Body of pancreas (tissue), 4 donors: ENCODE measurements around the gene TRIM61.
"Not testable (repeated sequence)": the region's sequence is repeated elsewhere in the genome, so short reads cannot be mapped to it uniquely, and the experiment has no call there.

Experiments used
- CTCF ChIP-seq, 7 experiments: fragments of 450-650 bp in 4 of 7; fragments of 200-600 bp in 3 of 7; sonication (generic) in 3 of 7; IDR thresholded peaks; one replicate each; pipeline ENCODE4 v1.5.1; 2016 to 2019; ENCODE audit warnings: antibody characterized with exemption in 7 of 7
- POLR2A ChIP-seq, 3 donors: fragments of 450-650 bp; IDR thresholded peaks; one replicate each; pipeline ENCODE4 v1.6.1; 2016; ENCODE audit warnings: antibody characterized with exemption in 3 of 3, mild to moderate bottlenecking in 2 of 3

DNA sequence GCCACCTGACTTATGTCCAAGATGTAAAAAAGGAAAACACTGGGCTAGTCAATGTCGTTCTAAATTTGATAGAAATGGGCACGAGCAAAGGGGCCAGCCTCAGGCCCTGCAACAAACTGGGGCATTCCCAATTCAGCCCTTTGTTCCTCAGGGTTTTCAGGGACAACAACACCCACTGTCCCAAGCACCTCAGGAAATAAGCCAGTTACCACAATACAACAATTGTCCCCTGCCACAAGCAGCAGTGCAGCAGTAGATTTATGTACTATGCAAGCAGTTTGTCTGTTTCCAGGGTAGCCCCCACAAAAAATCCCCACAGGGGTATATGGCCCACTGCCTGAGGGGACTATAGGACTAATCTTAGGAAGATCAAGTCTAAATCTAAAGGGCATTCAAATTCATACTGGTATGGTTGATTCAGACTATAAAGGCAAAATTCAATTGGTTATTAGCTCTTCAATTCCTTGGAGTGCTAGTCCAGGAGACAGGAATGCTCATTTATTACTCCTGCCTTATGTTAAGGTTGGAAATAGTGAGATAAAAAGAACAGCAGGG lies 21.1 kb upstream of the TRIM61 start:
- not testable (repeated sequence) for TF ChIP-seq CTCF, POLR2A (IDR thresholded peaks at IDR 0.05)
